HG03039 (cell line): Measurements from ENCODE around the gene TOX4.
"Not testable (repeated sequence)": the region's sequence is repeated elsewhere in the genome, so short reads cannot be mapped to it uniquely, and the experiment has no call there.

Experiments used
- ATAC-seq: cut with Tn5 transposase; IDR thresholded peaks from one replicate; pipeline ENCODE4 v1.9.1; 2021; ENCODE audit warnings: mild to moderate bottlenecking, moderate library complexity; ENCODE audit not compliant: unreplicated experiment

The TOX4 gene

GRCh38 chr14:21533294-21533693 is 56.3 kb downstream of the TOX4 start:
- no peak for ATAC-seq

- ATAC-seq, result no peak
Observed at GRCh38 chr14:21534576-21534975, 57.6 kb downstream of the TOX4 start.

- no peak for ATAC-seq
Observed at GRCh38 chr14:21535545-21536417, 58.8 kb downstream of the TOX4 start.

GRCh38 chr14:21536418-21537089 is 59.6 kb downstream of the TOX4 start:
- no peak for ATAC-seq

GRCh38 chr14:21537090-21537424 is 60.1 kb downstream of the TOX4 start:
- ATAC-seq, result no peak

GRCh38 chr14:21539189-21539940 is 62.4 kb downstream of the TOX4 start:
- no peak for ATAC-seq

GRCh38 chr14:21541413-21542074 is 64.5 kb downstream of the TOX4 start:
- no peak for ATAC-seq

GRCh38 chr14:21543521-21543960 is 66.5 kb downstream of the TOX4 start:
- ATAC-seq, result no peak

GRCh38 chr14:21543963-21544362 is 67.0 kb downstream of the TOX4 start:
- ATAC-seq, result no peak

GRCh38 chr14:21544588-21544987 is 67.6 kb downstream of the TOX4 start:
- ATAC-seq, result not testable (repeated sequence)
